ENCODE results near the gene PIM3.
A peak's percentile ranks its signal among the peaks of the same experiment; 100 is the strongest.

GRCh38 chr22:49962751-49963646, 2.4 kb downstream of the PIM3 start:
- TF ChIP-seq POLR2A (IDR thresholded peaks at IDR 0.05) = no peak
- TF ChIP-seq, protein P1, sequence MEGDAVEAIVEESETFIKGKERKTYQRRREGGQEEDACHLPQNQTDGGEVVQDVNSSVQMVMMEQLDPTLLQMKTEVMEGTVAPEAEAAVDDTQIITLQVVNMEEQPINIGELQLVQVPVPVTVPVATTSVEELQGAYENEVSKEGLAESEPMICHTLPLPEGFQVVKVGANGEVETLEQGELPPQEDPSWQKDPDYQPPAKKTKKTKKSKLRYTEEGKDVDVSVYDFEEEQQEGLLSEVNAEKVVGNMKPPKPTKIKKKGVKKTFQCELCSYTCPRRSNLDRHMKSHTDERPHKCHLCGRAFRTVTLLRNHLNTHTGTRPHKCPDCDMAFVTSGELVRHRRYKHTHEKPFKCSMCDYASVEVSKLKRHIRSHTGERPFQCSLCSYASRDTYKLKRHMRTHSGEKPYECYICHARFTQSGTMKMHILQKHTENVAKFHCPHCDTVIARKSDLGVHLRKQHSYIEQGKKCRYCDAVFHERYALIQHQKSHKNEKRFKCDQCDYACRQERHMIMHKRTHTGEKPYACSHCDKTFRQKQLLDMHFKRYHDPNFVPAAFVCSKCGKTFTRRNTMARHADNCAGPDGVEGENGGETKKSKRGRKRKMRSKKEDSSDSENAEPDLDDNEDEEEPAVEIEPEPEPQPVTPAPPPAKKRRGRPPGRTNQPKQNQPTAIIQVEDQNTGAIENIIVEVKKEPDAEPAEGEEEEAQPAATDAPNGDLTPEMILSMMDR (IDR thresholded peaks at IDR 0.05) = no peak
- peak in 1 of 2 donors; percentile 35 for TF ChIP-seq EP300 (IDR thresholded peaks at IDR 0.05)
